HL-60 (cell line): Measurements from ENCODE around the gene ALK.

Source experiments
- POLR2AphosphoS5 ChIP-seq: IDR thresholded peaks from 2 replicates; pipeline ENCODE4 v1.6.1; 2012; ENCODE audit warnings: low read depth
- TF ChIP-seq, protein P1 (sequence below): IDR thresholded peaks from one replicate; pipeline ENCODE4 v1.5.1; 2011; ENCODE audit warnings: low read length, control low read depth, inconsistent platforms; ENCODE audit not compliant: insufficient read depth

DNA sequence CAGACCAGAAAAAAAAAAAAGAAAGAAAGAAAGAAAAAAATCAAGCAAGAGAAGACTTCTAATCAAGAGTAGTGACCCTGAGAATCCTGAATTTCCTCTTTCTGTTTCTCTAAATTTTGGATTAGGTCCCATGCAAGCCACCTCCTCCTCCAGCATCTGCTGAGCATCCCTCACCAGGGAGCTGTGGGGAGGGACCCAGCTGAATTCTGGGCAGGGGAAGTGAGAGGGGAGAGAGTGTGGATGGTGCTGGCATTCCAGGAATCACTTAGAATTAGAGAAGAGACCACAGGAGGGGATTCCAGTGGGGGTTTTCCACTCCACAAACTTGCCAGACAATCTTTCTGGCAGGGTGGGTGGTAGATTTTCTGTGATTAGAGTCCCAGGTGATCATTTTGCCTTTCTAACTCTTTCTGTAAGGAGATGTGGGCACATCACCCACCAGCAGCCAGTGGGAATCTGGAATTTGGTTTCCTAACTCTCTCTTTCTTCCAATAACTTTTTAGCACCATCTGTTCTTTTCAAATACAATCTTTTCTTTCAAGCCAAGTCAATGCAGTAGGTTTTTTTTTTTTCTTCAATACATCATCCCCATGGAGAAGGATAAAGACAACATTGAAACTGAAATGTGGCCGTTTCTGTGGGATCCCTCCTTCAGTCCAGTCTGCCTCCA, 526.9 kb downstream of the ALK start:
- TF ChIP-seq, protein P1, sequence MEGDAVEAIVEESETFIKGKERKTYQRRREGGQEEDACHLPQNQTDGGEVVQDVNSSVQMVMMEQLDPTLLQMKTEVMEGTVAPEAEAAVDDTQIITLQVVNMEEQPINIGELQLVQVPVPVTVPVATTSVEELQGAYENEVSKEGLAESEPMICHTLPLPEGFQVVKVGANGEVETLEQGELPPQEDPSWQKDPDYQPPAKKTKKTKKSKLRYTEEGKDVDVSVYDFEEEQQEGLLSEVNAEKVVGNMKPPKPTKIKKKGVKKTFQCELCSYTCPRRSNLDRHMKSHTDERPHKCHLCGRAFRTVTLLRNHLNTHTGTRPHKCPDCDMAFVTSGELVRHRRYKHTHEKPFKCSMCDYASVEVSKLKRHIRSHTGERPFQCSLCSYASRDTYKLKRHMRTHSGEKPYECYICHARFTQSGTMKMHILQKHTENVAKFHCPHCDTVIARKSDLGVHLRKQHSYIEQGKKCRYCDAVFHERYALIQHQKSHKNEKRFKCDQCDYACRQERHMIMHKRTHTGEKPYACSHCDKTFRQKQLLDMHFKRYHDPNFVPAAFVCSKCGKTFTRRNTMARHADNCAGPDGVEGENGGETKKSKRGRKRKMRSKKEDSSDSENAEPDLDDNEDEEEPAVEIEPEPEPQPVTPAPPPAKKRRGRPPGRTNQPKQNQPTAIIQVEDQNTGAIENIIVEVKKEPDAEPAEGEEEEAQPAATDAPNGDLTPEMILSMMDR = no peak
- no peak for TF ChIP-seq POLR2AphosphoS5
